GM12875 (cell line): ENCODE measurements around the gene SFMBT1.

Experiments used
- H3K4me3 ChIP-seq: one replicate; pipeline ENCODE4 v1.5.1; 2011; ENCODE audit warnings: low read depth, low read length, control low read depth
- CTCF ChIP-seq: IDR thresholded peaks from 2 replicates; pipeline ENCODE4 v1.5.1; 2011; ENCODE audit warnings: low read depth, mild to moderate bottlenecking, control low read depth, inconsistent platforms, low read length, moderate library complexity, borderline replicate concordance; ENCODE audit not compliant: insufficient read depth

The SFMBT1 gene

DNA sequence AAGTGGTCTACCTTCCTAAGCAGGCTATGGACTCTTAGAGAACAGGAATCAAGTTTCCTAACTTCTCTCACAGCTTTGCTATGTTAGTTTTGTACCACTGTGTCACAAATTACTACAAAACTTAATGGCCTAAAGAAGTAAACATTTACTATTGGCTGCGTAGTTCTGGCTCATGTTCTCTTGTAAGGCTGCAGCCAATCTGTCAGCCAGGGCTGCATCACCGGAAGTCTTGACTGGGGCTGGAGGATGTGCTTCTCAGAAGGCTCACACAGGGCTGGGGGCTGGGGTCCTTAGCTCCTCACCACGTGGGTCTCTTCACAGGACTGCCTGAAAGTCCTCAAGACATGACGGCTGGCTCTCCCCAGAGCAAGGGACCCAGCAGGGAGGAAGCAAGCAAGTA, 164.0 kb downstream of the SFMBT1 start:
- TF ChIP-seq CTCF = no peak
- no peak overlapping the region for H3K4me3 ChIP-seq

DNA sequence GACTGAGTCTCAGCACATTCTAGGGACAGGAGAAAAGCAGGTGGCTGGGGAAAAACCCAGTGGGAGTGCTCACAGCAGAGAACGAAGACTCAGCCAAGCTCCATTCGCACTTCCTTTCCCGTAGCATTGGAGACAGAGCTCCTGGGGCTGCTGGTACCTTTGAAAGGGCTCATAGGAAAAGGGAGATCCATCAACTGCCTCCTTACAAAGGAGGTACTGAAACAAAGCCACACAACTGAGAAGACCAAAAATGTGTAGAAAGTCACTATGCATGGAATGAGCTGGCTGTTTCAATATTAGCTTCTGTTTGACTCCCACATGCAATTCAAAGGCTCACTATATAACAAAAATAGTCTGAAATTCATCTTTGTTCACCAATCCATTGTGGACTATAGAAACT, 165.4 kb downstream of the SFMBT1 start:
- H3K4me3 ChIP-seq = no peak overlapping the region

DNA sequence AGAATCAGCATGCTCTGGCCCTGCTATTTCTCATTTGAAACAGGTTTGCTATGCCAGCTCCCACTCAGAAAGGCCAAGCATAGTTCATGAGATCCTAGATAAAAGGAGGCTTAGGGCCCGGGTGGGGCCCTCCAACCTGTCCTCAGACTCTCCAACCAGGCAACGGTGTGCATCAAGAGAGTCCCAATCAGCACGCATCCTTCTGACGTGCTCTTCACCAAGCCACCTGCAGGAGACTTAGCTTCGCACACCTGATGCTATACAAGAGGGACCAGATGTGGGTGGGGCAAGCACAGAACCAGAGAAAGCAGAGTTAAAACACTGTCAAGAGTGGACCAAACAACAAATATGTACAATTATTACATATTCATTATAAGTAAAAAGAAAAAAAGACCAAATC, 165.8 kb downstream of the SFMBT1 start:
- no peak overlapping the region for H3K4me3 ChIP-seq
- TF ChIP-seq CTCF = 0 out of 2 replicates have a peak, but pooled peaks have one; percentile 2

More for the DNA sequence above, 165.4 kb downstream of the SFMBT1 start:
- TF ChIP-seq CTCF = no peak

DNA sequence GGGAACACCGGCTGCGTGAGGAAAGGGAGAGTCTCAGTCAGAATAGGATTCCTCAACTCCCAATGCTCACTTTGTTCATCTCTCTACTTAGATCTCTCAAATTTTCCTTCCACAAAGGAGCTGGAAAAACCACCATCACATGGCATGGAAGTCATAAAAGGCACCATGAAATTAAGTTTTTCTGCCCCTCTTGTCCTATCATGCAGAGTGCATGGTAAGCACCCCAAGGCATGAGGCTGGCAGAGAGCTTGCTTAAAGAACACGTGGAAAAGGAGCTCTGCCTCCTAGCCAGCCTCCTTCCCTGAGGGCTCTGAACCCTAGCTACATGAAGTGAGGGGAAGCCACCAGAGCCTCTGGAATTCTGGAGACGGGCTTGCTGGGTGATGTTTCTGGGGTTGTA, 166.3 kb downstream of the SFMBT1 start:
- no peak for TF ChIP-seq CTCF
- H3K4me3 ChIP-seq = no peak overlapping the region

DNA sequence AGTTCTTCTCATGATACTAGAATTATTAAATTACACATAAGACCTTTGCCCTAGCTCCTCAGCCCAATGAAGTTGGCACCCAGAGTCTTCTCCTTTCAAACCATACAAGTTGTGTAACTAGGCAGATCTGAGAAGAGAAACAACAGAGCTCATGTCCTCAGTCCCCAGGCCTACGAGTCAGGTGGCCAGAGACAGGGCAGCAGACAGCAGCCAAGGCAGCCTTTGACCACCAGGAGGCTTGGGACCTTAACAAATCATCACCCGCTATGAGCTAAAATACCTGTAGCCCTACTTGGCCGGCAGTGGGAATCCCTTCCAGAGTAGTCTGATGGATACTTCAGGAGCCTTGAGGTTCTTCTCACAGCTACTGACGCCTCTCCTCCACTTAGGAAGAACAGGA, 166.8 kb downstream of the SFMBT1 start:
- TF ChIP-seq CTCF = no peak
- H3K4me3 ChIP-seq = no peak overlapping the region

- TF ChIP-seq CTCF = no peak
- H3K4me3 ChIP-seq = no peak overlapping the region
Observed at GRCh38 chr3:52877085-52877484, 168.8 kb downstream of the SFMBT1 start.

GRCh38 chr3:52874864-52875587, 170.8 kb downstream of the SFMBT1 start:
- no peak for TF ChIP-seq CTCF
- H3K4me3 ChIP-seq = no peak overlapping the region
